ENCODE measurements around the gene NDUFB10. TPM values are rescaled to one million over a fixed set of nuclear protein-coding genes. Genes with fewer than 3 reads are reported as not detected.
"Not testable (repeated sequence)": the region's sequence is repeated elsewhere in the genome, so short reads cannot be mapped to it uniquely, and the experiment has no call there.

The NDUFB10 gene
- total RNA-seq, 1 donor, result 138 TPM

DNA sequence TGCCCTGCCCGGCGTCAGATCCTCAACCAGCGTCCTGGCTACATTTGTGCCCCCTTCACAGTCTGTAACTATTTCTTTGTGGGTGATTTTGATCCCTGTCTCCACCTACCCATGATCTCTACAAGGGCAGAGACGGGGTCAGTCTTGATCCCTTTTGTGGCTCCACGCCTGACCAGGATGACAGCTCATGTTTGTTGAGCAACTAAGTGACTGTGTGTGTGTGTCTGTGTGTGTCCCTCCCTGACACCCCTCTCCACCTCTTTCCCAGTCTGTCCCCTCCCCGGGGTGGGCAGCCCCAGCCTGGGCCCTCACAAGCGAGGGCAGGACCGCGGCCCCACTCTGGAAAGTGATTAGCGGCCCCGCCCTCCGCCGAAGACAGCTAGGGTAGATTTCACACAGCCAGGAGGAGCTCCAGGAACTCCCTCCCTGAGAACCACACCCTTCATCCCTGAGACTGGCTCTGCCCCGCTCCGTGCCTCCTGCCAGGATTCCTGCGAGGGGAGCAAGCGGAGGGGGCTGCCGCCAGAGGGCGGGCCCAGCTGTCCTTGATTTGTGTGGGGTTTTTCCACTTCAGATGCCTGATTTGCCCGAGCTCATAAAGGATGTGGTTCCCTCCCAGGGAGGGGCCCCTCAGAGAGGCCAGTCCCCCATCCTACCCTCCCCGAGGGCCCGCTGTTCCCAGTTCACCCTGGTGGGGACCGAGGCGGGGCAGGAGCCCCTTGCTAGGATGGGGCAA, 35.9 kb upstream of the NDUFB10 start:
- DNase-seq (ENCODE audit: low read depth in 2 of 3, low spot score in 2 of 3), result peak in 2 of 3 donors; percentile 21 to 33

DNA sequence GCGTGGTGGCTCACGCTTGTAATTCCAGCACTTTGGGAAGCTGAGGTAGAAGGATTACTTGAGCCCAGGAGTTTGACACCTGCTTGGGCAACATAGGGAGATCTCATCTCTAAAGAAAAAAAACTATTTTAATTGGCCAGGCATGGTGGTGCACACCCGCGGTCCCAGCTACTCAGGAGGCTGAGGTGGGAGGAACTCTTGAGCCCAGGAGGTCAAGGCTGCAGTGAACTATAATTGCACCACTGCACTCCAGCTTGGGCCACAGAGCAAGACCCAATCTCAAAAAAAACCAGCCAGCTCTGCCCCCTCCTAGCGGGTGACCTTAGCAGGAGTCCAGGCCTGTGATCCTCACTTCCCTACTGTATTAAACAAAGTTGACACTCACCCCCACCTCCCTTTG, 35.2 kb upstream of the NDUFB10 start:
- DNase-seq (ENCODE audit: low read depth in 2 of 3, low spot score in 2 of 3), result no peak

DNA sequence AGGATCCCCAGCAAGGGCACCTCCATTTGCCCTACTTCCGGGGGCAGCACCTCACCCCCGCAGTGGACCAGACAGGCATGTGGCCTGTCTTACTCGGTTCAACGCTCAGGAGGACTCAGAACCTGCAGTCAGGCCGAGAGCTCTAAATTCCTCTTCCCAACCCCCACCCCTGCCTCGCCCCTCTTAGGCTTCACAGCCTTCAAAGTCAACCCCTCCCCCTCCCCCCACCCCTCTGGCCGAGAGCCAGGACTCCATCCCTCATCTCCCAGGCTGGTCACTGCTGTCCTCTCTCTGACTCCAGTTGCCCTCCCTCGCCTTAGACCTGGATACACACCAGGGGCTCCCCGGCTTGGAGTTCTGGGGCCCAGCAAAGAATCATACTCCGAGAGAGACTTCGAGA, 33.1 kb upstream of the NDUFB10 start:
- no peak for DNase-seq (ENCODE audit: low read depth in 2 of 3, low spot score in 2 of 3)

DNA sequence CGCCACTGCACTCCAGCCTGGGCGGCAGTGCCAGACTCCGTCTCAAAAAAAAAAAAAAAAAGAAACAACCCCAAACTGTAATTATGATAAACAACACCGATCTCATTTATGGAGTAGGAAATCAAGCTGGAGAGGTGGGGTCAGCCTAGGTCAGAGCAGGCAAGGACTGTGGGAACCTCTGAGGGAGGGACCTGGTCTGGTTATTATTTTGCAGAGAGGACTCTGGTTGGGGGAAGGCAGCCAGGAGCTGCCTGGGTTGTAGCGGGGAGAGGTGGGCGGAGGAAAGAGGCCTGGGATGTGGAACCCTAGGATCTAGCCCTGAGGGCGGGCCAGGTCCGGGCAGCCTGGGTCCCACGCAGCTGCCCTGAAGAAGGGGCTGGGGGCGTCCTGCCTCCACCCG, 30.2 kb upstream of the NDUFB10 start:
- peak in 2 of 3 donors; percentile 29 to 35 for DNase-seq (ENCODE audit: low read depth in 2 of 3, low spot score in 2 of 3)

DNA sequence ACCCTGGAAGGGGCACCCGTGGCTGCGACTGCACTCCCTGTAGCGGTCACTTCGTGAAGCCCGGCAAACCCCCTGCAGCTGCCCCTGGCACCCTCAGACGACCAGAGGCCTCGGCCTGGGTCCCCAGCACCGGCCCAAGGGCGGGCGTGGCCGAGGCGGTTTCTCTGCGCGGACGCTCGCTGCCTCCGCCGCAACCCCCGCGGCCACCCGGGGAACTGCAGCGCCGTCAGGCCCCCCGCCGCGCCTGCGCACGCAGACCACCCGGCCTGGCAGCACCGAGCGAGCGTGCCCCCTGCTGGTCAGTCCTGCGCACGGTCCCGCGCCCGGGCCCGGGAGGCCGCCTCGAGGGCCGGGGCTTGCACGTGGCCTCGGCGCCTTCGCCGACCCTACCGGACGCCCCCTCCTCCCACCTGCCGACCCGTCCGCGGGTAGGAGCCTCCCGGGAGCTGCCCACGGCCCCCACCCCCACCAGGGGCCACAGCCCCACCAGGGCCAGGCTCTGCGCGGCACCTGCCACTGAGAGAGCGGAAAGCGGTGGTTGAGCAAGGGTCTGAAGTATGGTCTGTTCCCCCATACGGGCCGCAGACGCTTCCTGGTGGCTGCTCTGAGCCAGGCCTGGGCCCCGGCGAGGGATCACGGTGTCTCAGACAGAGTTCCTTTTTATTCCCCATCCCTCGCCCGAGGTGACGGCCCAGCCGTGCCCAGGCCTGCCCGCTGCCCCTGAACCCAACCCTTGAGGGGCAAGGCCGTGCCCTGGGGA, 29.6 kb upstream of the NDUFB10 start:
- peak; percentile 86 for DNase-seq (ENCODE audit: low read depth in 2 of 3, low spot score in 2 of 3)

DNA sequence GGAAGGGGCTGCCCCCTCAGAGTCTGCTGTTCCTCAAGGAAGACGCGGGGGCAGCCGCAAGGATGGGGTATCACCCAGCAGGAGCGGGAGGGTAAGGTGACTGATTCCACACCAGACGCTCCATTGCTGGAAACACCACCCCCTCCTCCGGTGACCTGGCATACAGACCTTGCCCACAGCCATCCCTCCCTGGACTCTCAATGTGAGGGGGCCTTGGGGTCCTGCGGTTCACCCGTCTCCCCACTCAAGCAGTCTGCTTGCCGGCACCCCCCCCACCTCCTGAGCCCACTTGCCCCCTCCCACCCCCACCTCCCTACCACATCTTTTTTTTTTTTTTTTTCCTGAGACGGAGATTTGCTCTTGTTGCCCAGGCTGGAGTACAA, 29.0 kb upstream of the NDUFB10 start:
- DNase-seq (ENCODE audit: low read depth in 2 of 3, low spot score in 2 of 3), result no peak

DNA sequence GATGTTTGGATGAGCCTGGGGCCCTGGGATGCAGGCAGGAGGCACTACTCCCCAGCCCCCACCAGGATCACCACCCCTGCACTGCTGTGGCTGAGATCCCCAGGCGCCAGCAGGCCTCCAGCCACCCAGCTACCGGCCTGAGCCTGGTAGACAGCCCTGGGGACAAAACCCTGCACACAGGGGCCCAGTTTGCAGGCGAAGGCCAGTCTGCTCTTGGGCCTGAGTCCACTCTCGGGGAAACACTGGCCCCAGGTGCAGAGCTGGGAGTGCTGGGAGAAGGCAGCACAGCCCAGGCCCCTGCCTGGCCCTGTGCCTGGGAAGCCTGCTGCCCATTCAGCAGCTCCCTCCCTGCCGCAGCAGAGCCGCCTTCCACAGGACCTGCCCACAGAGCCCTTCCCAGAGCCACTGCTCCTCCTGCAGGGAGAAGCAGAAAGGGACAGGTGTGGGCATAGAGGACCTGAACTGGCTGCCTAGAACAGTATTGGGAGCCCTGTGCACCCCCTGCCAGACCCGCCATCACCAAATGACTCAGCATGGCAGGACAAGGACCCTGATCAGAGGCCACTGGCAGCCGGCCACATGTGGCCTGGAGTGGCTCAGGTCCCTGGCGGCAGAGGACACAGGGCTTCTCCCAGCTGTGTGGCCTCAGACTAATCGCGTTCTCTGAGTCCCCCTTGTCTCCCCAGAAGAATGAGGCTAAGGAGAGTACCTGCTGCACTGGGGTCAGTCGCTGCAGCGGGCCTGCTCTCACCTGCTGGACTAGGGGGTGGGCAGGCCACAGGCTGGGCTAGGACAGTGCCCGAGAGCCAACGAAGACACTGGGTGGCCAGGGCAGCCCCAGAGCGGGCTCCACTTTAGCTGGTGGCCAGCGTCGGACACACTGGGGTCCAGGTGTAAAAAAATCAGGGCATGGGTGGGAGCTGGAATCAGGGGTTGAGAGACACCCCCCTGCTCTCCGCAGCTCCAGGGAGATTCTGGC, 27.0 kb upstream of the NDUFB10 start:
- no peak for DNase-seq (ENCODE audit: low read depth in 2 of 3, low spot score in 2 of 3)

DNA sequence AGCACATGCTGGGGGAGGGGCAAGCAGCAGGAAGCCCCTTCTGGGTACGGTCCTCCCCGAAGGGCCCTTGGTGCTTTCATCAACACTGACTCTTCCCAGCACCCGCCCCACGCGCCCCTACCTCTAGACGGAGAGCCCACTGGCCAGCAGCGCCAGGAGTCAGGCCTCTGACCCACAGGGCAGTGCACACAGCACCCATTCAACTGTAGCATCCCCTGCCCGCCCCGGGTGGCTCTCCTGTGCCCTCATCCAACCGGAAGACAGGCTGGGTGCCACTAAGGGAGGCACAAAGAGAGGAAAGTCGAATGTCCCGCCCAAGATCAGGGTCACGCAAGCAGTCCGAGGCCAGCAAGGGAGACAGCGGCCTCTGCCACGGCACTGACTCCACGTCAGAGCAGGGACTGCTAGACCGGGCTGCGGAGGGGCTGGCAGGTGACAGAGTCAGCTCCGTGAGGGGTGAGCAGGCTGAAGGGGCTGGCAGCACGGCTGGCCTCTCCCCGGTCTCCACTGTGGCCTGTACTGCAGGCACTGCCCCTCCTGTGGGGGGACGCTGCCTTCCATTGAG, 26.2 kb upstream of the NDUFB10 start:
- no peak for DNase-seq (ENCODE audit: low read depth in 2 of 3, low spot score in 2 of 3)

DNA sequence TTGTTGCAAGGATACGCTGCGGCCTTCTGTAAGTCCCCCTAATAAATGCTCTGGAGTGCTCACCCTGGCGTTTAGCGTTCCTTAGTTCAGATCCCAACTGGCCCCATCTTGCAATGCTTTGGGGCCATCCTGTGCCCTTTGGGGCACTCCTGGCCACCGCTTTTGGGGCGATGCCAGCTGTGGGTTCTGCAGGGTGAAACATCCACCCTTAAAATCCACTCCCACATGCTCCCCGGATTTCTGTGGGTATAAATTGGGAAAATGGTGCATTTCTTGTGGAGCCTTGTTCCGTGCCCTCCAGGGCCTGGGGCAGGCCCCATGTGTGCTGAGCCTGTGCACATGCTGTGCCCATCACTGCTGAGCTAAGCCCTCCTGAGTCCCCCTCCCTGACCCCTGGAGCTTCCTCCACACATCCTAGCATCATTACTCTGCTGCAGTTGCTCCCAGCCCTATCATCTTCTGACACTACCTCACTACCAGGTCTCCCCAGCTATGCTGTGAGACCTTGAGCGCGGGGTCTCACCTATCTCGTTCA, 22.3 kb upstream of the NDUFB10 start:
- no peak for DNase-seq (ENCODE audit: low read depth in 2 of 3, low spot score in 2 of 3)

DNA sequence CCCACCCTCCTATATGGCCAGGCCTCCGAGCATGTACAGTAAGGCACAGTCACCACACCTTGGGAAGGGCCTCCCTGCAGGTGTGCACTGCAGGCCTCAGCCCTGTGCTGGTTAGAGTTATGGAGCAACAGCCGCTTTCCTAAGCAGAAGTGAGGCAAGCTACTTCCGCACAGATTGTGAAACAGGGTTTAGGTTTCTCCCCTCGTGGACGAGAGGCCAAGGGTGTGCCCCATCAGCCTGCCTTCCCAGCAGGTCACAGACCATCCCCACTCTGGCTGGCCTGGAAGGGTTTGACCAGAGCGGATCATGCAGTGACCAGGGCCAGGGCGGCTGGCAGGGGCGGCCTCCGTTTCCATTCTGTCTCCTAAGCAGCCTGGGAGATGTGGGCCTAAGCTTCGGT, 21.0 kb upstream of the NDUFB10 start:
- no peak for DNase-seq (ENCODE audit: low read depth in 2 of 3, low spot score in 2 of 3)

DNA sequence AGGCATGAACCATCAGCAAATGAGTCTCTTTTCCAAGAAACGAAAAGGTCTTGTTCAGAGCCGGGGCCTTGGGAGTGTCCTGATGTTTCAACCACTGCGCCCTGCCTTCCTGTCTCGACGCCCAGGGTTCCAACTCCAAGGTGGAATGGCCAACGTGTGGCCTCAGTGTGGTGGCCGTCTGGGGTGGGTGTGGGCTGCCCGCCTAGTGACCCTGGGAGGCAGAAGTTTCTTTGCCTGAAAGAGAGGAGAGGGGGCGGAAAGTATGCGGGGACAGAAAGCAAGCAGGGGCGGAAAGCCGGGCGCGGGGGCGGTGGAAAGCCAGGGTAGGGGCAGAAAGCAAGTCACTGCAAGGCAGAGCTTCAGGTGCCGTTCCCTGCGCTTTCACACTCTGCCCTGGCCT, 20.4 kb upstream of the NDUFB10 start:
- no peak for DNase-seq (ENCODE audit: low read depth in 2 of 3, low spot score in 2 of 3)

DNA sequence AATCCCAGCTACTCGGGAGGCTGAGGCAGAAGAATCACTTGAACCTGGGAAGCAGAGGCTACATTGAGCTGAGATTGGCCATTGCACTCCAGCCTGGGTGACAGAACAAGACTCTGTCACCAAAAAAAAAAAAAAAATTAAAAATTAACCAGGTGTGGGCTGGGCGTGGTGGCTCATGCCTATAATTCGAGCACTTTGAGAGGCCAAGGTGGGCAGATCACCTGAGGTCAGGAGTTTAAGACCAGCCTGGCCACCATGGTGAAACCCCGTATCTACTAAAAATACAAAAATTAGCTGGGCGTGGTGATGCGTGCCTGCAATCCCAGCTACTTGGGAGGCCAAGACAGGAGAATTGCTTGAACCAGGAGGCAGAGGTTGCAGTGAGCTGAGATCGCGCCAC, 19.5 kb upstream of the NDUFB10 start:
- not testable (repeated sequence) for DNase-seq (ENCODE audit: low read depth in 2 of 3, low spot score in 2 of 3)

DNA sequence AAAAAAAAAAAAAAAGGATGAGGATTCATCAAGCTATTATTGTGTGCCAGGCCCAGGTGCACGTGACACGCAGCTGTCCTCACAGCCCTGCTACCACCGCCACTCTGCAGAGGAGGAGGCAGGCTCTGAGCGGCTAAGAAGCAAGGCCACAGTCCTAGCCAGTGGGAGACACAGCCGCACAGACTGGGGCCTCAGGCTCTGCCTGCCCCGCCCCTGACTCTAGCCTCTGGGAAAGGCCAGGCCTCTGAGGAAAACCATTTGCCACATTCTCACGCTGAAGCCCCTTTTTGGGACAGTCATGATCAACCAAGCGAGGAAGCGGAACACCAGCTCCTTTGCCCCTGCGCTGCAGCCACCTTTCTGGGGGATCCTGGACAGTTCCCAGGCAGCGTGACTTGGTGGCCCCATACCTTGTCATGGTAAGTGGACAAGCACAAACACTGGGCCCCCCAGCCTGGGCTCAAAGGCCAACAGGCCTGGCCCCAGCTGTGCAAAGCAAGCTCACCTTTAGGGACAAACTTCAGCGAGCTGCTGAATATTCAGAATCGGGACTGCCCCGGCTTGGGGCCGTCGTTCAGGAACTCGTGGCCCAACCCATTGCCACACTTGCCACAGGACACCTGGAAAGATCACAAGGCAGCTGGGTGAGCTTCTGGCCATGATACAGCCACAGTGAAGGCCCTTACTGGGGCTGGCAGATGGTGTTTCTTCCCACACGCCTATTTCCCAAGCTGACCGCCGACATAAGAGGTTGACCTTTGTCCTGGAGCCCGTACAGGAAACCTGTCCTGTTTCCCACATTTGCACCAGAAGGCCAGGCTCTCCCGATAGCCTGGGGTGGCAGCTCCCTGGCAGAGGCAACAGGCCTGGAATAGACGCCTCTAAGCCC, 18.8 kb upstream of the NDUFB10 start:
- no peak for DNase-seq (ENCODE audit: low read depth in 2 of 3, low spot score in 2 of 3)

DNA sequence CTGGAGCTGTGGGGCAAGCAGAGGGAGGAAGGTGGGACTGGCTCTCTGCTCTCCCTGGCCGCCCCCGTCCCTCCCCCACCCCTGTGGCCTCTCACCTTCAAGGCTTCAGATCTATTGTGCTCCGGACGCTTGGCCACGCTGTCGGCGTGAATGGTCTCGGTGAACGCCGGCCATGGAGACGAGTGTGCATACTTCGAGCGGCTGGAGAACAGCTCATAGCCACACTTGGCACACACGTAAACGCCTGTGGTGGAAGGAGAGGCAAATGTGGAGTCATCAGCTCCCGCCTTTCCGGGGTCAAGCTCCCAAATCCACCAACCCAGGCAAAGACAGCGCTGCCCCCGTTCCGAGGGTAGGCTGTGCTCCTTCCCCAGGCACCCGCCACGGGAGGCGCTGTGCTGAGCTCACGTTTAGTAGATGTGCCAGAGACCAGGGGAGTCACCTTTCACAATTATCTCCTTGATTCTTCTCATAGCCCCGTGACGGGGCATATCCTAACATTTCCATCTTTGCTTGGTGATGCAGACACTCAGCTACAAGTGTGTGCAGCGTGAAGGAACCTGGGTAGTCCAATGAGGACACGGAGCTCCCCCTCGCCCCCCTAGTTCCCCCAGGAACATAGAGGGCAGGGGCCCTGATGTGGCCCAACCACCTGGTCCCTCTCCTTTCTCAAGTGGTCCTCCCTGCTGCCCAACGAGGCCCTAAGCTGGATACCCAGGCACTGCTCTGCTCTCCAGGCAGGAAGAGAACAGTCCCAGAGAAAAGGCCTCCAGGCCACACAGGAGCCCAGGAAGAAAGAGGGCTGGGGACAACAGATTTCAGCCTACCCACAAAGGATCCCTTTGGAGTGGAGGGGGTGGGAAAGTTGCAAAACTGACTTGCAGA, 17.9 kb upstream of the NDUFB10 start:
- no peak for DNase-seq (ENCODE audit: low read depth in 2 of 3, low spot score in 2 of 3)

DNA sequence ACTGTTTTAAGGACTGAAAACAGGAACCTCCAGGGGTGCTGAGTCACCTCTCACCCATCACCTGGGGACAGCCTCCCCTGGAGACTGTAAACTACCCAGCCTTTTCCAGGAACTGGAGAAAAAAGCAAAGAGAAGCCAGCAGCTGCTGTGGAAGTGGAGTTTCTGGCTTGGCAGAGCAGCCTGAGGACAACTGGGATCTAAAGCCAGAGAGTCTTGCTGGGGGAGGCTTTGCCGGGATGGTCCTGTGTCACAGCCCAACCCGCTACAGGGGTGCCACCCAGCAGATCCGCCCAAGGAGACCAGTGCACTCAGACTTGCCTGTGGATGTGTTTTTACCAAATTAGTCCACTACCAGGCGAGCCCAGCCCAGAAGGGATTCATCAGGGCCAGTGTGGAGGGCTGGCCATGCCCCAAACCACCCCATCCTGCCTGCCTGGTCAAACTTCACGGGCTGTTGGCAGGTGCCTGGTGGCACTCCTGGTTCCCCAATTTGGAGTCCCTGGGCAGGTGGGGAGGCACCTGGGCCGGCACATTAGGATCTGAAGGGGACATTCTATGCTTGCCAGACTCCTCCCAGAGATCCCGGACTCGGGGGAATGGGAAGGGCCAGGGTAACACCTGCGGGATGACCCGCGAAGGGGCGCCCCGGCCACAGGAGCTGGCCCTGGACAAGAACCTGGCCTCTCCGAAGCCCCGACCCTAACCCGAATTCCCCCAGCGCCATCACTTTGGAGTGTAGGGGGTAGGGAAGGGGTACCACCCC, 17.1 kb upstream of the NDUFB10 start:
- DNase-seq (ENCODE audit: low read depth in 2 of 3, low spot score in 2 of 3), result peak in 2 of 3 donors; percentile 67 to 70

DNA sequence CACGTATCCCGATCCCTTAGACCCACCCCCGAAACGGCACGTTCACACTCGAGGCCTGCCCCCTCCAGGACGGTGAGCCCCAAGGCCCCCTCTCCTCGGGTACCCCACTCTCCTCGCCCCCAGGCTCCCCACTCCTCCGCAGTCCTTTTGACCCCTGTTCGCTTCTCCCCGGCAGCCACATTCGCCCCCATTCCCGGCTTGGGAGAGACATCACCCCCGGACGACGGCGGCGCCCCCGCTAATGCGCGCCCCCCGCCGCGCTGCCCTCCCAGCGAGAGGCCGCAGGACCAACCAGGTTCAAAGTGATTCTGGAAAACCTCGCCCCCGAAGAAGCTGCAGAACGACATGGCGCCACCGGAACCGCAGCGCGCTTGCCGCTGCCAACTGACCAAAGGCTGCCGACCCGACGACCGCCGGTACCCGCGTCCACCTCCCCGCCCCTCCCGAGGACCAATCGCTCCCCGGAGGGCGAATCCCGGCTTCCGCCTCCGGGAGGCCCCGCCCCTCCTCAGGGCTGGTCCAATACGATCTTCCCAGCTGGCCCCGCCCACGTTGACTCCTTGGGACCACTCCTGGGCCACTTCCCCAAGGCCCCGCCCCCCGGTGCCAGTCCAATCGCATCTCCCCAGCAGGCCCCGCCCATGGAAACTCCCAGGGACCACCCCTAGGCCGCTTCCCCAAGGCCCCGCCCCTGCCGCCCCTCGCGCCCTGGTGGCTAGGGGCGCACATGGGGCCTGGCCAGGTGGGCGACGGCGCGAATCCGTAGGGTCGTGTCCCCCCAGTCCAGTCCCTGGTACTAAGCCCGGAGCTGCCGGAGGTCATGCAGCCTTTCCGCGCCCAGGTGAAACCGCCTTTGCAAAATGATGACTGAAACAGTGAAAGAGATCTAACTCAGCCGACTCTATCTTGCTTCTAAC, 16.3 kb upstream of the NDUFB10 start, which contains the start of gene MSRB1:
Gene MSRB1, minus strand, starts transcription at position 390 of the 917 bp plus-strand sequence. Its CDS starts 43 bp downstream, at position 347.
- peak; percentile 88 to 100 (median 99) for DNase-seq (ENCODE audit: low read depth in 2 of 3, low spot score in 2 of 3)

All from hematopoietic multipotent progenitor cell (in vitro differentiated cells).